ENCODE data around the gene POLRMT.

DNA sequence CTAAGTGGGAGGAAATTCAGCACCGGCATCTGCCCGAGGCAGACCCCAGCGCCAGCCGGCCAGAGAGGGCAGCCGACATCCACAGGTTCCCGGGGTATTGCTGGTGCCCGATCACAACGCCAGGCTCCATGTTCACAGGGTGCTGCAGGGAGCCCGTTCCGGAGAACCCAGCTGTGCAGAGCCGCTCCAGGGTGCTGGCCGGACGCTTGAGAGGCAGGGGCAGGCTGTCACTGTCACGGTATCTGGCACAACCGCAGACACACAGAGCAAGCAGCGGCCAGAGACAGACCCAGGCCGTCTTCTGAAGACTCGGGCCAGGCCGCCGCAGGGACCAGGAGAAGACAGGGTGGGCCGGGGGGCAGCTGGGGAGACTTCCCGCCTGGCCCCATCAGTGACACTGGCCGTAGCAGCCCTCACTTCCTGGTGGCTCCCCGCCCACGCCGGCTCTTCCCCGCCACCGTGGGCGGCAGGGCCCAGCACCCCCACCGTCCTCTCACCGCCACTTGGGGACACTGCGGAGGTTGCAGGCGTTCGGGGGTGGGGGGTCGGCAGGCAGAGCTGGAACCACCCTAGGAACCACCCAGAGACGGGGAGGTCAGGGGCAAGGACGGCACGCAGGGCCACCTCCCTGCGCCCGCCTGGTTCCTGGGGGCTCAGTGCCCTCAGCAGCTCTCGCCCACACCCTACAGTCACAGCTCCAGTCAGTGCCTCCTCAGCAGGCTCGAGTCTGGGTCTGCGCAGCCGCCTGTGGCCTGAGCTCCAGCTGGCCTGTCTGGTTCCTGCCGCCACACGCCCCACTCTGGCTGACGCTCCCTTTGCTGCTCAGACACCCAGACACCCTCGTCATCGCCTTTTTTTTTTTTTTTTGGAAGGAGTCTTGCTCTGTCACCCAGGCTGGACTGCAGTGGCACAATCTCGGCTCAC is 25.8 kb upstream of the POLRMT start:
- TF ChIP-seq POLR2AphosphoS5 (IDR thresholded peaks at IDR 0.05; ENCODE audit: low read depth, low read length): no peak
- TF ChIP-seq TAF1 (IDR thresholded peaks at IDR 0.05; ENCODE audit: borderline replicate concordance, low read depth, low read length): no peak
- TF ChIP-seq MEF2A (IDR thresholded peaks at IDR 0.05; ENCODE audit: borderline replicate concordance, low read depth): no peak
- TF ChIP-seq, protein P1, sequence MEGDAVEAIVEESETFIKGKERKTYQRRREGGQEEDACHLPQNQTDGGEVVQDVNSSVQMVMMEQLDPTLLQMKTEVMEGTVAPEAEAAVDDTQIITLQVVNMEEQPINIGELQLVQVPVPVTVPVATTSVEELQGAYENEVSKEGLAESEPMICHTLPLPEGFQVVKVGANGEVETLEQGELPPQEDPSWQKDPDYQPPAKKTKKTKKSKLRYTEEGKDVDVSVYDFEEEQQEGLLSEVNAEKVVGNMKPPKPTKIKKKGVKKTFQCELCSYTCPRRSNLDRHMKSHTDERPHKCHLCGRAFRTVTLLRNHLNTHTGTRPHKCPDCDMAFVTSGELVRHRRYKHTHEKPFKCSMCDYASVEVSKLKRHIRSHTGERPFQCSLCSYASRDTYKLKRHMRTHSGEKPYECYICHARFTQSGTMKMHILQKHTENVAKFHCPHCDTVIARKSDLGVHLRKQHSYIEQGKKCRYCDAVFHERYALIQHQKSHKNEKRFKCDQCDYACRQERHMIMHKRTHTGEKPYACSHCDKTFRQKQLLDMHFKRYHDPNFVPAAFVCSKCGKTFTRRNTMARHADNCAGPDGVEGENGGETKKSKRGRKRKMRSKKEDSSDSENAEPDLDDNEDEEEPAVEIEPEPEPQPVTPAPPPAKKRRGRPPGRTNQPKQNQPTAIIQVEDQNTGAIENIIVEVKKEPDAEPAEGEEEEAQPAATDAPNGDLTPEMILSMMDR (IDR thresholded peaks at IDR 0.05): no peak
- no peak for TF ChIP-seq SMC3 (IDR thresholded peaks at IDR 0.05; ENCODE audit: low read depth, low read length)
- TF ChIP-seq REST (IDR thresholded peaks at IDR 0.05; ENCODE audit: low read depth, low read length): no peak
- no peak for TF ChIP-seq EP300 (IDR thresholded peaks at IDR 0.05; ENCODE audit: borderline replicate concordance in 1 of 2, low read depth in 1 of 2, low read length in 1 of 2)
- TF ChIP-seq RCOR1 (IDR thresholded peaks at IDR 0.05; ENCODE audit: low read length): no peak

Data from SK-N-SH (cell line).